GM21717 (cell line): Measurements from ENCODE around the gene COX11.
A peak's percentile ranks its signal among the peaks of the same experiment; 100 is the strongest.

Experiments used
- ATAC-seq: cut with Tn5 transposase; IDR thresholded peaks from one replicate; pipeline ENCODE4 v1.9.1; 2021; ENCODE audit warnings: mild to moderate bottlenecking, moderate library complexity; ENCODE audit not compliant: unreplicated experiment

The COX11 gene

GRCh38 chr17:54967621-54968261 lies 713 bp downstream of the COX11 start:
- ATAC-seq: peak; percentile 61

DNA sequence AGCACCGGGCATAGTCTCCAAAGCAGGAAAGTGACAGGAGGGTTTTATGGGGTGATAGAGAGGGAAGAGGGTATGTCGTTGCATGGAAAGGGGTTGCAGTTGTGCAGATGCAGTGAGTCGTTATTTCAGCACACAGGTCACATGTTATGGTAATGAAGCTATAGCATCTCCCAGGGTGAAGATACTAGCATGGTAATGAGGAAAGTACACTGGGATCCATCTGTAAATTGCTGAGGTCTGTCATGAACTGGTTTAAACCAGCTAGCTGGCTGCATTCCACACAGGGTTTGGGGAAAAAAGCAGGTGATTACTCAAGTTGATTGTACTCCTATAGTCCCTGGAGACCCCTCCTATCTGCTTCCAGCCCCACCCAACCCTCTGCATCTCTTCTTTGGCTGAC lies 11.7 kb downstream of the COX11 start:
- ATAC-seq: no peak

GRCh38 chr17:54951286-54951685 lies 17.2 kb downstream of the COX11 start:
- no peak for ATAC-seq

DNA sequence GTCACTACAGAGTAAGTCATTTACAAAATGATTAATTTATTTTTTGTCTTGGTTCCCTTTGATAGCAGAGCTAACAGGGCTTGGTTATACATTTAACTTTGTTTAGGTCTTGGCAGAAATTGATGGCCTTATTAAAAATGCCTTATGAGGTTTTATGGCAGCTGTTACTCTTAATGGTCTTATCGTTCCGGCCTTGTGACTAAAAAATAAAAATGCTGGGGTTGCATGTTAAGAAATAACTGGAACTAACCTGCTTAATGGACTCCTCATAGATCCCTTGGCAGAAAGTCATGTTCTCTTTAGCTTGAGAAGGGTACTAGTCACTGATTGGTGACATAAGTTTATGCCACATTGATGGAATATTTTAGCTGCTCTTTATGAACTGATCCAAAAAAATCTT lies 18.3 kb downstream of the COX11 start:
- no peak for ATAC-seq

DNA sequence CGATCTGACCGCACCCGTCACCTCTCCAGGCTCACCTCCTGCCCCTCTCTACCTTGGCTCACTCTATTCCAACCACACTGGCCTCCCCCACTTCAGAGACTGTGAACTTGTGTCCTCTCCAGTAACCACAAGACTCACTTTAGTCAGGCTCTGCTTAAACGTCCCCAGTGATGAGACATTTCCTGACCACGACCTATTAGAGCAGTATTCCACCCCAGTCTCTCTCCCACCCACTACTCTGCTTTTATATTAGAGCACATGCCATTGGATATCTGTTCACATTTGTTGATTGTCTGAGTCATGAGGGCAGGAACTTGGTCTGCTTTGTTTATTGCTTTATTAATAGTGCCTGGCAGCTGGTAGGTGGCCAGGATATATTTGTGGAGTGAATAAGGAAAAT lies 20.1 kb downstream of the COX11 start:
- no peak for ATAC-seq

GRCh38 chr17:54947396-54947795 lies 21.1 kb downstream of the COX11 start:
- no peak for ATAC-seq

DNA sequence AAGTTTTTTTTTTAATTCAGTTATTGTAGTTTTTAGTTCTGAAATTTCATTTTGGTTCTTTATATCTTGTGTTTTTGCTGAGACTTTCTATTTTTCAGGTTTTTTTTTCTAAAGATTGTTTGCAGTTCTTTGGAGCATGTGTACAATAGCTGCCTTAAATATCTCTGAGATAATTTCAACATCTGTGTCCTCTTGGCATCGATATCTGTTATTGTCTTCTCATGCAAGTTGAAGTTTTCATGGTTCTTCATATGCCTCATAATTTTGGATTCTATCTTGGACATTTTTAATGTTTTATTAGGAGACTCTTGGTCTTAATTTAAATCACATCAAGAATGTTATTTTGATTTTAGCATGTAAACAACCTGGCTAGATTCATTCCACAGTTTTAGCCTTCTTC lies 22.8 kb downstream of the COX11 start:
- no peak for ATAC-seq

DNA sequence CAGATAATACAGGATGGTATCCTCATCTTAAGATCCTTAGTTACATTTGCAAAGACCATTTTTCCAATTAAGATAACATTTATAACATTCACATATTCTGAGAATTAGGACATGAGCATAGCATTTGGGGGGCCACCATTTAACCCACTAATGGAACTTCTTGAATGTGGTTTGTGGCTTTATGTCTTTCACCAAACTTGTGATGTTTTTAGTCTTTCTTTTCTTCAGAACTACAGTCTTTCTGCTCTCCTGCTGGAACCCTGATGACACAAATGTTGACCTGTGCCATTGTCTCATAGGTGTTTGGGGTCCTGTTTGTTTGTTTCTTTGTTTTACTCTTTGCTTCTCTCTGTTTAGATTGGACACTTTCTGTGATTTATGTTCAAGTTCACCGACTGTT lies 23.2 kb downstream of the COX11 start:
- no peak for ATAC-seq

GRCh38 chr17:54944796-54945195 lies 23.7 kb downstream of the COX11 start:
- ATAC-seq: no peak

- ATAC-seq: no peak
Measured at GRCh38 chr17:54941285-54941684, 27.2 kb downstream of the COX11 start.

DNA sequence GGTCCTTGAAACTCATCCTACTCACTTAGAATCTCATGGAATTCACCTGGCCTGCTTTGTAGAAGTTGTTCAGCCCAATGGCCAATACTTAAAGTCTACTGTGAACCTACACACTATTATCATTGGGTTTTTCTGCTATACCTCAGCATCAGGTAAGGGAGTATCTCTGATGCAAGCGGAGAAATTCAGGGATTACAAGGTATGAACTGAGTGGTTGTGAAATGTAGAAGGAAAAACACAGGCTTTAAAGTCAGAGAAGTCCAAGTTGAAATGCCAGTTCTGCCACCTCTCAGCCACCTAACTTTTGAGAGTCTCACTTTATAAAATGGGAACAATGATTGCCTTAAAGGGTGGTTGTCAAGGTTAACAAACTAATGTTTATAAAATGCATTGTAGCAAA lies 31.0 kb downstream of the COX11 start:
- ATAC-seq: no peak

DNA sequence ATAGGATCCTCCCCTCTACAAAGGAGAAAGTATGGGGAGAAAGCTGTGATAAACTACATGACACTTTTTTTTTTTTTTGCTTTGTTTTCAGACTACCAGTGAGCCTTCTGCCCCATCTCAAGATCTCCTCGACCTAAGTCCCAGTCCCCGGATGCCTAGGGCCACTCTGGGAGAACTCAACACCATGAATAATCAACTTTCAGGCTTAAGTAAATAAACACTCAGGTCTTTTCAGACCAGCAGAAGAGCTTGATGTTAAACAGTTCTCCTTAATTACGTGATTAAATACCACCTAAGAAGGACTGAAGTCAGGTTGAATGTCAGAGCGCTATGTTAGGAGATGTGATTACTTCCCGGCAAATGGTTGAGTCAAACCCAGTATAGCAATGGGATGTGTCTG lies 31.4 kb downstream of the COX11 start:
- no peak for ATAC-seq

DNA sequence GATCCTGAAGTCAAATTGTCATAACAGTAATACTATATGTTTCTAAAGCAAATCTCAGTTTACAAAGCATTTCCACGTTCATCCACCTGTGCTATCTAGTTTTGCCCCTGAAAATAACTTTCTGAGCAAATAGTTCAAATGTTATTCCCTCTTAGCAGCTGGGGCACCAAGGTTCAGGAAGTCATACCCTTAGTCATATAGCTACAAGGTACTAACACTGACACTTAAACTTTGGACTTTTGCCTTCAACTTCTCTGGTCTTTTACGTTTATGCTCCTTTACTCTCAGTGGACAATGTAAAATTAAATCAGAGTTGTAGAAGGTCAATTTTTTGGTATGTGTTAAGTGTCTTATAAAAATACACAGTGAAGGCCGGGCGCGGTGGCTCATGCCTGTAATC lies 33.0 kb downstream of the COX11 start:
- no peak for ATAC-seq

DNA sequence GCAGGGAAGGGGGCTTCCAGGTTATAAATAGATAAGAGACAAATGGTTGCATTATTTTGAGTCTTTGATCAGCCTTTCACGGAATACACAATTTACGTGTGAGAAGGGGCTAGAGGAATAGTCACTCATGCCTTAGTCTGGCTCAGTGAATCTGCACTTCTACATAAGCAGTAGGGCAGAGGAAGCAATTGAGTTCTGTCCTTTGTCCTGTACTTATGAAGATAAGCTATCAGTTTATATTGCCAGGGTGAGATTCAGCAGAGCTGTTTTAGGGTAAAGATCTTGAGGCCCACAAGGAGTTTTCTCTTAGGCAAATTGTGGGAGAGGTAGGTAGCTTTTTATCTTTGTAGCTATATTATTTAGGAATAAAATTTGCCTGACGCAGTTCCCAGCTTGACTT lies 34.5 kb downstream of the COX11 start:
- no peak for ATAC-seq

DNA sequence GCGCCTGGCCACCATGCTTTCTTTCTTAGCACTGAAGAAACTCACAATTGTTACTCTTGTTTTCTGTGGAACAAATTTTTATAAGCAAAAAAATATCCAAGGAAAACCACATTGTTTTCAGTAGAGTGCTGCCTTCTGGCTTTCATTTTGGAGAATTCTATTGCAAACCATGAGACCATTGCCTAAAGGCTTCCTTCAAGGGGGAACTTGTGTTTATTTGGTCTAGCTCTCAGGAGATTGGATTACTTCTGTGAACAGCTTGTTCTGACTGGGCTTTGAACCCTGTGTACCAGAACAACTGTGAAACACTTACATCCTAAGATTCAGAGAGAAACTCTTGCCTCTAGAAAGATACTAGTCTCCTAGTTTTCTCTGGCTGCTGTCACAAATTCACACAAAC lies 35.7 kb downstream of the COX11 start:
- ATAC-seq: no peak

DNA sequence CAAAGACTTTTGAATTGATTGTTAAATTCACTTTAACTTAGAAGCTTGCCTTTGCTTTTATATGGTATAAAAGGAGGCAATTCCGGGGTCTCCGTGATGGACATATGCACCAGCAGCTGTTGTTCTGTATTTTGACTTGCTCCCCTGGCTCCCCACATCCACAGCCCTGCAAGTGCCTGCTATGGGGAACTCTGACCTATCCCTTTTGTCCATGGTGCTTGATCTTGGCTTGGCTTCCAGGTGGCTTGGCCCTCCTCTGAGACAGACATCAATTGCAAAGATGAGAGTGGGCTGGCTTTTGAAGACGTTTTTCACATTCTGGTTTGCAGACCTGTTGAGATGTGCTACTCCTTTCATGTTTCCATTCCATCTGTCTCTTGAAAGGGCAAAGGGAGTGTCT lies 40.9 kb downstream of the COX11 start:
- ATAC-seq: no peak

GRCh38 chr17:54924405-54924804 lies 44.0 kb downstream of the COX11 start:
- no peak for ATAC-seq

DNA sequence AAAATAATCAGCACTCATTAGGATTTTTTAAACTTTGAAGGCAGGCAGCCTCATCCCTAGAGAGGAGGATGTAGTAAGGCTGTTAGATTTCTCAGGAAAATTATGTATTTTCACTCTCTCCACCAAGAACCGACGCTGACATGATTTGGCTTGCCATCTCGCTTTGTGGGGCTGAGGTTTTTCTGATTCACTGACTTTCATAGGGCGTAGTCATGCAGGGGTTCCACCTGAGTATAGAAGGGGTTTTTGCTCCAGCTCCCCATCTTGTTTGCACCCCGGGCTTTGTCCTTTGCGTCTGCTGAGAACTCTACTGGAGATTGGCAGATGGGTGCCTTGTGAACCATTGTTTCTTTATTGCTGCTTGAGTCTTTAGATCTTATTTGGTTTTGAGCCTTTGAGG lies 47.6 kb downstream of the COX11 start:
- ATAC-seq: no peak

DNA sequence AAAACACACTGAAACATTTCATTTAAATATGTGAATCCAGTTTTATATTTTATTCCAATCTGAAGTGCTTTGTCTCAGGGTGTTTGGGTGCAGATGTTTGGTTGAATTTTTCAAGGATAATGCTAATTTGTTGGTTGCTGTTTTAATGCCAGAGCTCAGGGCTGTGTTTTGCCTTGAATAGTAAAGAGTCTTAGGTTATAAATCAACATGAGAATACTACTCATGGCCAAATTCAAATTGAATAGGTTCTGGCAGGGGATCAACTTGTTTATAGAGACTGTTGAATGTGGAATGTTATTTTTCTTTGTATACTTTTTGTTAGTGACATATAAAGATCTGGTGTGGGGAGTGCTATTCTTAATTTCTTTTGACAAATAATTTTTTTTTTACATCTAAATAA lies 49.0 kb downstream of the COX11 start:
- ATAC-seq: no peak

DNA sequence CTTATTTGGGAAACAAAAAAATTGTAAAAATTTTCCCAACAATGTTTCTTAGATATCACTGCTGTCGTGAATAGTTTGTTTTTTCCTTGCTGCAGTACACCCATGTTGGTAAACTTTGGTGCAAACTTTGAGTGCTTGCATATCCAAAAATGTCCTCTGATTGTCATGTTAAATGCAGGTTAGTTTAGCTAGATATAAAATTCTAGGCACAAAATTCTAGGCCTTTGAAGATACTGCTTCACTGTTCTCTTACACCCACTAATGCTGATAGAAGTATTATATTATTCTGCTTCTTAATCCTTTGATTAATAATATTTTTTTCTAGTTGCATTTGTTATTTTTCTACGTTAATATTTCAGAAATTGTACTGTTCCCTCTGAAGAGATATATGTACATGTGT lies 51.7 kb downstream of the COX11 start:
- ATAC-seq: no peak
